HG02943 (cell line): Measurements from ENCODE around the gene PIEZO2.
"Not testable (repeated sequence)": the region's sequence is repeated elsewhere in the genome, so short reads cannot be mapped to it uniquely, and the experiment has no call there.

Experiments
- ATAC-seq: cut with Tn5 transposase; IDR thresholded peaks from one replicate; pipeline ENCODE4 v1.9.1; 2021; ENCODE audit warnings: mild to moderate bottlenecking, low read depth, moderate library complexity; ENCODE audit not compliant: unreplicated experiment

Gene PIEZO2

DNA sequence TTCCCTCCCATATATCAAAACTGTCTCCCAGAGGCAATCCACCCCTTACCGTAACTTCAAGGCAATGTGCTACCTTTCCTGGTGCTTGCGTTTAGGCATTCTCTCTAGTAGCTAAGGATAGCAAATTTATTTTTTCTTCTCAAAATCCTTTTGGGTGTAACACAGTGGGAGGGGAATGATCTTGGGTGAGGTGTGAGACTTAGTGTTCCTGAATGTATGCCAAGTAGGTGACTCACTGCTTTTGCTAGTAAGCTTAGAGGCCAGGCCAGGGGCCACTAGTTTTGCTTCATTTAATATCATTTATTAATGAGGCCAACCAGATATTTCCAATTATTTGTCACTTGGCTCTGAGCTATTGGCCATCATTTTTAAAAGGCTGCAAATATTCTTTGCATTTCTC lies 488.1 kb downstream of the PIEZO2 start:
- ATAC-seq, result no peak

DNA sequence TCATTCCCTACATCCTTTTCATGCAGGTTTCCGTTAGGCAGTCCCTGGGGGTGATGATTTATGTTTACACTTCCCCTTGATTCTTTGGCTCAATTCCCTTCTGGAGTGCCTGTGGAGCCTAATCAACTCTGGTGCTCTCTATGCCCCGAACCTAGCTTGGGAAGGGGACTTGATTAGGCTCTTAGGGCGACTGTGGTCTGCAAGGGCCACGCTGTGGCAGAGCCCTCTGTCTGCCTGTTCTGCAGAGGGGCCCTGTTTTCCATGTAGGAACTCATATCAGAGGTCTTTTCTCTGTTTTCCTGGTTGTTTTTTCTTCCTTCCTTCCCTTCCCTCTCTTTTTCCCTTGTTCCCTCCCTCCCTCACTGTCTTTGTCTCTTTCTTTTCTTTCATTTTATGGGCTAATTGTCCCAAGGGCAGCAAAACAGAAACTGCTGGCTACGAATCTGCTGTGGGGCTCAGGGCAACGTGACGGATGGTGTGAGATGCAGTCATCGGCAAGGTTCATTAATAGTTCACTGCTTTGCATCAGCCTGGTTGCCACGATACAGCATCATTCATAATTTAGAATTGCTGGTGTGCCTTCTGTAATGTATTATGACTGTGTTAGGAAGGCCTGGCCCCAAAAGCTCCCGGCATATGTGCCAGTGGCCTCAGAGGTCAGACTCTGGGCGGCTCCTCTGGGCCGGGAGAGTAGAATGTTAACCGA lies 489.0 kb downstream of the PIEZO2 start:
- ATAC-seq, result no peak

DNA sequence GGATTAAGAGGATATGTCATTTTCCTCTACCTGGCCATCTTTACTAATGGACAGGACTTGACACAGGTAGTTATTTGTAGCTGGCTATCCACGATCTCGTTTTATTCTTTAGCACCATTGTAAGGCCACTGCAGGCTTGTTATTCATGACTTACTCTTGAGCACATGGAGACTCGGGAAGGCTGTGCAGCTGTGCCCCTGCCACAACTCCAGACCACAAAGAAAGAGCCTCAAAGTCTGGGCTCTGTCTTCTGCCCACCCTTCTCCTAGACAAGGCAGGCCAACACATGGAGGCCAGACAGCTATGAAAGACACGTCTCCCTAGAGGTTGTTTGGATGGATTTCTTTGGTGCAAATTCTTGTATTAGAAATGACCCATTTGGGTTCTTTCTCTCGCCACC lies 489.8 kb downstream of the PIEZO2 start:
- no peak for ATAC-seq

DNA sequence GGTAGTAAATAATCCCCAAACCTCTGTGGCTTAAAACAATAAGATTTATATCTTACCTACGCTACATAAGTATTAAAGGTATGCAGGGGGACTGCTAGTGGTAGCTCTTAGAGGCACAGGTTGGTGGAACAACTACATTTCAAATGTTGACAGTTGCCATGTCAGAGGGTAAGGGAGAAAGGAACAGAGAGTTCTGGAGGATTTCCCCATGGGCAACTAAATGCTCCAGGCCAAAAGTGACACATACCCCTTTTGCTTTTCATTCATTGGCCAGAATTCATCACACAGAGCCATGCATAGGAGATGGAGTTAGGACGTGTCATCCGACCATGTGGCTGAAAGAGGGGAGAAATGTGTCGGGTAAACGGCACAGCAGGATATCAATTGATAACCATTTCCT lies 490.4 kb downstream of the PIEZO2 start:
- ATAC-seq, result no peak

DNA sequence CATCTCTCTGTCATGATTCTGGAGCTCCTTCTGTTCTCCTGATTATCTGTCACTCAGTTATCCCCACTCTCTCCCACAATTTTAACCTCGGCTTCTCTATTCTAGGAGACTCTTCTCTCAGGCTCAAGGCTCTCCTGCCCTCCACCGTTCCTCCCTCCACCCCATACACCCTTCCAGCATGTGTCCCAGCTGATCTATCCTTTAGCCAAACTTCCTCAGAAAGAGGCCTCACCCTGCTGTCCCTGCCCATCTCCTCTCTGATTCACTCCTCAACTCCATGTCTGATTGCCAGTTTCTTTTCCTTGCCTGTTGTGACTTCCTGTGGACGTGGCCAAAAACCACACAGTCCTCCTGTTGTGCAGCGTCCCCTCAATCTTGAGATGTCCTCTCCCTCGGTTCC lies 505.4 kb downstream of the PIEZO2 start:
- not testable (repeated sequence) for ATAC-seq

DNA sequence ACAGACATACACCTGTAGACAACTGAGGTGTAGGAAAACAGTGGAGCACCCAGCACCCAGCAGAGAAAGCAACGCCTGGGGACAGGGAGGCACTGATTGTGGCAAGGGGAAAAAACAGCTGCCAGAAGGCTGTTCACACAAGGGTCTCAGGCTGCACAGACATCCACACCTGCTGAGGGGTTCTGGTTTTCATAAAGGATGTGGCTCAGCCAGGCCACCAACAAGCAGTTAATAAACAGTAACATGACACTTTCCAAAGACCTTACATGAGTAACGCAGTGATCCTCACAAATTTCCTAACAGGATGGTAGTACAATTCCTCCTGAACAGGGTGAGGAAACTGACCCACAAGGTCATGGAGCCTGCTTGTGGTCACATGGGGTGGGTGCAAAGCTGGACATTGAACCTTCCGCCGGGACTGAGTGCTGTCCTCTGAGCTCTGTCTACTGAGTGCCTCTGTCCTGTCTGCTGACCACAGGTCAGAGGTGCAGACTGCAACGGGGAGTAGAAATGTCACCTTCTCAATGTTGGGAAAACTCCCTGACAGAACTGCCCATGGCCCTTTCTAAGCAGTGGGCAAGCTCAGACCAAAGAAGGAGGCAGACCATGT lies 506.3 kb downstream of the PIEZO2 start:
- ATAC-seq, result peak; percentile 55

DNA sequence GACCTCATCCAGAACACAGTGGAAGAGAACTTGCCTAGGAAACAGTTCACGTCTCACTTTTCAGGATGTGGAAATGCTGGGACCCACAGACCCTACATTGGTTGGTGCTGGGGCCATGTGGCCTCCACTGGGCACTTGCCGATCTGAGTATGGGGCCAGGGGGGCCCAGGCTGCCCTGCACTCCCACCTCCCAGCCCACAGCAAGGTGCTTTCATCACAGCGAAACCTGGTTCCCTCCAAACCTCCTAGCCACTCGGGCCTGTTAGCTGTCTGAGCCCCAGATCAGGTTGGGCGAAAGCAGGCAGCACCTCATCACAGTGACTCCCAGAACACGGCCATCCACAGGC lies 510.9 kb downstream of the PIEZO2 start:
- ATAC-seq, result not testable (repeated sequence)

DNA sequence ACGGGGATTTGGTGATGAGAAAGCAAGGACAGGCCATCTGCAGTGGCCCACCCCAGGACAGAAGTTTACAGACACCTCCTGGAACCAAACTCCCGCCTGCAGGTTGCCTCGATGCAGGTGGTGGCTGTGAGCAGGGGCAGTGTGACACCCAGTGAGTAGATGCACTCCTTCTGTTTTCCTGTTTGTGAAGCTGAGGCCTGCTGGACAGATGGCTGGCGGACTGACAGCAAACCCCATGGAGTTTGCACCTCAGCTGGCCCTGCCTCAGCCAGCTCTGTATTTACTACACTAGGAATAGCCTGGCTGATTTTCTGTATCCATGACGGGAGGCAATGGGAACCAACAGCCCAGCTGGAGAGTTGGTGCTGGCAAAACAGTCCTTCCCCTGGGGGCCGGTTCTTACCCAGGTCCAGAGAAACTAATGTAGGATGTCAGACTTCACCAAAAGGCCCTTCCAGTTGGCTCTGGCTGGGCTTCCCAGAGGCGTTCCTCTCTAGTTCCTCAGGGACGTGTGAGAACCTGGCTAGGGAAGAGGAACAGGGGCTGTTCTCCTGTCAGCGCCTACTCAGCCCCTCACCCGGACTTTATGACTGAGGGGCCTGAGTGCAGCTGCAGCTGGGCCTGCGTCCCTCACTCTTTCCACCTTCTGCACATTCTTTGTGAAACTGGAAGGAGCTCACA lies 511.4 kb downstream of the PIEZO2 start:
- not testable (repeated sequence) for ATAC-seq

DNA sequence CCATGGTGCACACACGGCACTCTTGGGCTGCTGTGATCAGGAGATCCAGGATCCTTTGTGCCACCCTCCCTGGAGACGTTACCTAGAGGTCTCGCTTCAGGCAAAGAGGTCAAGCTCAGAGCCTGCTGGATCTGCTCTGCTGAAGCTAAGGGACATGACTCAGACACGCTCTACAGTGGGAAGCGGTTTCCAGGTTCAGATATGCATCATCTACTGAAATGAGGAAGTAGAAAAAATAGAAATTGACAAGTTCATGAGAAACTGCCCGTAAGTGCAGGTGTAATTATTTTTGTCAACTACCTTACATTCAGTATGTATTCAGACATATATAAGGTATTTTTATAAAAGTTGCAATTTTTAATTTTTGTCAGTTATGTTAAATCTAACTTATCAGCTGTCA lies 520.3 kb downstream of the PIEZO2 start:
- peak; percentile 95 for ATAC-seq

DNA sequence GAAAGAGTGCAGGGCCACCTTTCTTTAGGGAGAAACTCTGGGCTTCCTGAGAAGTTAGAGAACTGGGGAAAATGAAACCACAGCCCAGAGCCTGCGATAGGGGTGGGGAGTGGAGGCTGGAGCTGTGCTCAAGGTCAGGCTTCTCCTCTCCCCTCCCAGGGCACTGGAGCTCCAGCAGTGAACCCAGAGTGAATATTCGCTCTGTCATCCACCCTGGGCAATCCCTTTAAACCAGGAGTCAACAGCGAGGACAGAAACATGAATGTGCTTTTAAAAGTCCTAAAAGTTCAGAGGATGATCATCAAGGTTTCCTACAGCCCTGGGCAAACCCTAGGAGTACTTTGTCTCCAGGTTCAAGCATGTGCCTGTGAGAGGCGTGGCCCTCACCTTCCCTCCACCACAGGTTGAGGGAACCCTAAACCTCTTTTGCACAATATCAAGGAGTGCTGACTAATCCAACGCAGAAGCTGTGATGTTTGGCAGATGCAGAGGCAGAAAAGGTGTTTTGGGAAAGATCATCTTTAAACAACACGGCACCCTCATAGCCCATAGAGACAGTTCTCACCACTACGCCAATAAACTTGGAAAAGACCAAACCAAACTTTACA lies 522.7 kb downstream of the PIEZO2 start:
- not testable (repeated sequence) for ATAC-seq

DNA sequence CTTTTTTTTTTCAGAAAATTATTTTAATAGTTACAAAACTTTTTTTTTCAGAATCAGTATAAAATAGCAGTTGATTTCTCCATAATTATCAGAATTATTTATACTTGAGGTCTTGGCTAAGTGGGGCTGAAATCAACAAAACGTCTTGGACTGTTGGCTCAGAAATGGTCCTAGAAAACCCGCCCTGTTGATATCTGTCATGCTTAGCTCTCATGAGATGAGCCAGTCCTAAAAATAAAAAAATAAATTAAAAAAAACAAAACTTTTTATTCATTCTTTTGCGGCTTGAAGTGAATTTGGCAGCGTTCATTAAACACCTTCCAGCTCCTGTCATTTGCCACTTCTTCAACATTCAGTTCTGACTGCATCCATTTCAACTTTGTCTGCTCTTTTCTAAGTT lies 525.8 kb downstream of the PIEZO2 start:
- ATAC-seq, result not testable (repeated sequence)

DNA sequence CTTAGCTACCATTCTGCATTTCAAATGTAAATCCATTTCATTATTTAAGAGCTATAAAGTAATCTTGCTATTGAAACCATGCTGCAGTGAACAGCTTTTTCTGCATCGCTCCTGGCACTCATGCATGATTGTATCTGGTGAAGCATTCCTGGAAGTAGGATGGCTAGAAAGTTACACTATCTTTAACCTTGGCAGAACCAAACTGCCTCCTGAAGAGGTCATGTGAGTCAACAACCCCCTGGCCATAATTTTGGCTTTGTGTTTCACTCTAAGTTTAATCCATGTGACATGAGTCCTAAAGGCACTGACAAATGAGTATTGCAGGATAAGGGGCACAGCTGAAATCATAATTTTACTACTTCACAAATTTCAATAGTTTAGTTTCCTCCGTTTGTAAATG lies 526.4 kb downstream of the PIEZO2 start:
- ATAC-seq, result not testable (repeated sequence)

DNA sequence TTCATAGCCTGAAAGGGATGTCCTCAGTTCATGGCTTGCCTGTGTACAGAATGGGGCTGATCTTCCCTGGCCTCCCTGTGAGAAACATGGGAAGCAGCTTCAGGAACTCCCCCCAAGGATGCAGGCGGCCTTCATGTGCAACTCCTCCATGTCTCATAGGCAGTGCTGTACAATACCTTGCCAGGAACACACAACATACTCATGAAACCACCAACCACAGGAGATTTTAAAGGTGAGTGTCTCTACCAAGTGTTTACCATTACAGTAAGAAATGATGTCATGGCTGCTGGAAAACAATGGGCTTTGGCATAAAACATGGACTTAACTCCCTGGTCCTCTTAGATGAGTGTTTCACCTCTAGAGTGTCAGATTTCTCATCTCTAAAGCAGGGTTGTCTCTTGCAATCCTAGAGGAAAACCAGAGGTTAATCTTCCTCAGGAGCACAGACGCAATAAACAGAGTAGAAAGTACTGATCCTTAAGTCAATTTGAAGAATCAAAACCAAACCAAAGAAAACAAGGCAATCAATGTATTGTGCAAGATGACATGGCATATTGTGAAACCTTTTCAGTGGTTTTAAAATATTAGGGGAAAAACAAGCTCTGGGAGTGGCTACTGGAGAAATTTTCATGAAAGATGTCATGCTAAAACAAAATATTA lies 528.6 kb downstream of the PIEZO2 start:
- ATAC-seq, result not testable (repeated sequence)
